NAMALWA (cell line): ENCODE data around the gene FCRL2.

ENCODE experiments used
- DNase-seq: peaks from one replicate; pipeline ENCODE4 v3.0.0-alpha.2; 2015; ENCODE audit warnings: low spot score

The FCRL2 gene

GRCh38 chr1:157751283-157751682 lies 25.6 kb downstream of the FCRL2 start:
- DNase-seq = no peak

DNA sequence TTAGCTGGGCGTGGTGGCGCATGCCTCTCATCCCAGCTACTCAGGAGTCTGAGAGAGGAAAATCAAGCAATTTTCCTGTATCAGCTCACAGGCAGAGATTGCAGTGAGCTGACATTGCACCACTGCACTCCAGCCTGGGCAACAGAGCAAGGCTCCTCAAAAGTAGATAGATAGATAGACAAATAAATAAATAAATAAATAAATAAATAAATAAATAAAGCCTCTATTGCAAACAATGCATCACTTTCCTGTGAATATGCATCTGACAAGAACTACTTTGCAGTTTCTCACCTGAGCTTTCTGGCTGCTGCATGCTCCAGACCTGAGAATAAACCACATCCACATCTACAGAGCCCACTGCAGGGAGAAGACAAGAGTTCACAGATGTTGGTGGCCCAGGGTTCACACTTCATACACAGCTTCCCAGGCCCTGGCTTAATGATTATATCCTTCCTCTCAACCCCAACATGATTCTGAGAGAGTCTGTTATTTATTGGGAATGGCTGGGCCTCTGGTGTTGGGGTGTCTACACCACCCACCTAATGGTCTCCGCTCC lies 28.6 kb downstream of the FCRL2 start:
- no peak for DNase-seq

DNA sequence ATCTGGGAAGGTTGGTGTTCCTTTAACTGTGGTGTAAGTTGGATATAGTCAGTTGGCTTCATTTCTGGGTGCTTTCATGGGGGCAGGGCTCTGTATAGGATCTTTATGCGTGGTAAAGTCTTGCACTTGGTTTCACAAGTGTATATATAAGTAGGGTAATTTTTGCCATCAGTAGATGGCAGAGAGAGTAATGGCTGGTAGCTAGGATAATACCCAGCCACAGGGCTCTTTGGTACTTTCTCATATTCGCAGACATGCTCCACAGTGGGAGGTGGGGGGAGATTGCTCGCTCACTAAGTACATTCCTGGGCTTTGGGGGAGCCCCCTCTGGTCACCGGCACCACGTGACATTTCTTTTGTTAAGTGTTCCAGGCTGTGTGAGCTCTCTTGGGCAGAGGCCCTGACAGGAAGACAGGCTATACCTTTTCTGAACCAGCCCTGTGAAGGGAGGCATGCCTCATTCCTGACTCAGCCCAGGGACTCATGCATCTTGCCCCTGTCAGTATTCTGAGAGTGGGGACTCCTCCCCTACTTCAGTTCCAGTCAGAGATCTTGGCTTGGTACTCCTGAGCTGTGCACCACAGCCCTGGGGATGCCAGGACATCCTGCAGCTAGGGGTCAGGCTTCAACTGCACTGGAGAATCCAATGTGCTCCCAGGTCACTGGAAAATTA lies 37.6 kb downstream of the FCRL2 start:
- no peak for DNase-seq

DNA sequence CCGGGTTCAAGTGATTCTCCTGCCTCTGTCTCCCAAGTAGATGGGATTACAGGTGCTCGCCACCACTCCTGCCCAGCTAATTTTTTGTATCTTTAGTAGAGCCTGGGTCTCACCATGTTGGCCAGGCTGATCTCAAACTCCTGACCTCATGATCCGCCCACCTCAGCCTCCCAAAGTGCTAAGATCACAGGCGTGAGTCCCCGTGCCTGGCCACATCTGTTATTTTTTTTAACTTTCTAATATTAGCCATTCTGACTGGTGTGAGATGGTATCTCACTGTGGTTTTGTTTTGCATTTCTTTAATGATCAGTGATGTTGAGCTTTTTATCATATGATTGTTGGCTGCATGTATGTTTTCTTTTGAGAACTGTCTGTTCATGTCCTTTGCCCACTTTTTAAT lies 40.9 kb downstream of the FCRL2 start:
- DNase-seq = peak; percentile 29

GRCh38 chr1:157734321-157734720 lies 42.6 kb downstream of the FCRL2 start:
- peak; percentile 55 for DNase-seq

DNA sequence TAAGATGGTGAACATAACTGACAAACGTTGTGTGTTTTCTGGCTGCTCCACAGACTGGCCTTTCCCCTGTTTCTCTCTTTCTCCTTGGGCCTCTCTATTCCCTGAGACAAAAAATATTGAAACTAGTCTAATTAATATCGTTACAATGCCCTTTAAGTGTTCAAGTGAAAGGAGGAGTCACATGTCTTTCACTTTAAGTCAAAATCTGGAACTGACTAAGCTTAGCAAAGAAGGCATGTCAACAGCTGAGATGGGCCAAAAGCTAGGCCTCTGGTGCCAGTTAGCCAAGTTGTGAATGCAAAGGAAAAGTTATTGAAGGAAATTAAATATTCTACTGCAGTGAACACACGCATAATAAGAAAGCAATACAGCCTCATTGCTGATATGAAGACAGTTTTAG lies 44.2 kb downstream of the FCRL2 start:
- DNase-seq = no peak

DNA sequence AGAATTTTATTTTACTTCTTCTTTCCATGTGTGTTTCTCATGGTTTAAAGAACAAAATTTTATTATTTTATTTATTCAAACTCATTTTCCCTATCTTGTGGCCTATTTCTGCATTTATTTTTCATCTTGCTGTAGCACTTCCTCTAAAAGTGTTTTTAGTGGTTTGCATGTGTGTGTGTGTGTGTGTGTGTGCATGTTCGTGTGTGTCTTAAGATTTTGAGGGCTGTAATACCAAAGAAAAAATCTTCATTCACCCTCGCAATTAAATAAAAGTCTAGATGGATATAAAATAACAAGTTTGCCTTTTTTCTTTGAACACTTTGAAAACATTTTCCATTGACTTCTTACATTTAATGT lies 51.7 kb downstream of the FCRL2 start:
- DNase-seq = peak; percentile 77

DNA sequence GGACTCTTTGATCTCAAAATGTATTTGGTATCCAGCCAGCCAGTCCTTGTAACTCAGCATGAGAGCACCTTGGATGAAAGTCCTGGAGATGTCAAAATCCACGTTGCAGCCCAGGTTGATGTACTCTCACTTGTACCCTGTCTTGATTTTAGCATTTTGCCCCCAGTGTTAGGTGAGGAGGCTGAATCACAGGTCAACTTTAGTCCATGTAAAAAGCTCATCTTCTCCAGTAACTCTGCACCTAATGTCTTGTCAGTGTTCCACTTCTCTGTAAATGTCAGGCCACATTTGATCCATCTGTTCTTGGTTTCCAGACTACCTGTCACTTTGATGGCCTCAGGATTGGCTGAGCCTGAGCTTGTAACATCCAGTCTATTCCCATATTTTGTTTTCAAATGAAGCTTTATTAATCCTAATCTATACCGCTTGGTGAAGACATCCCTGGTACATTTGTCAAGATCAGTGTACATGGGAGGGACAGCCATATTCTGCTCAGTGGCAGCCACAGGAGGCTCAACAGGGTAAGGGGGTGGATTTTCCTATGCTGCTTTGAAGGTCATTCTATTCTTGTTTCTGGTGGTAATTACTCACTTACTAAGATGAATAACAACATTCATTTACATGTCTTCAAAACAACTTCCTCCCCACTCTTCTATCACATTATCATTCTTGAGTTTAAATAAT lies 52.3 kb downstream of the FCRL2 start:
- DNase-seq = peak; percentile 25

DNA sequence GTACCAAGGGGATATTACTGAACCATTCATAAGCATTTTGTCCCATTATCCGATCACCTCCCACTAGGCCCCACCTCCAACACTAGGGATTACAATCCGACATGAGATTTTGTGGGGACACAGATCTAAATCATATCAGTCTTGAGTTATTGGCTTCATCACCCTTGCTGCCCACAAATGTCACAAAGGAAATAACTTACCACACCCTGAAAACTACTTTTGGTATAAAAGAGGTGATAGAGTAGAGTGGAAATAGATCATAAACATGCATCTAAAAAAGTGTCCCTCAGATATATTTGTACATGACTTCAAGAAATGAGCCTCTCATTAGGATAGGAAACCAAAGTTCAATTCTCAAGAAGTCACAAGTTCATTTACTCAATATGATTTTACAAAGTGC lies 53.8 kb downstream of the FCRL2 start:
- no peak for DNase-seq

DNA sequence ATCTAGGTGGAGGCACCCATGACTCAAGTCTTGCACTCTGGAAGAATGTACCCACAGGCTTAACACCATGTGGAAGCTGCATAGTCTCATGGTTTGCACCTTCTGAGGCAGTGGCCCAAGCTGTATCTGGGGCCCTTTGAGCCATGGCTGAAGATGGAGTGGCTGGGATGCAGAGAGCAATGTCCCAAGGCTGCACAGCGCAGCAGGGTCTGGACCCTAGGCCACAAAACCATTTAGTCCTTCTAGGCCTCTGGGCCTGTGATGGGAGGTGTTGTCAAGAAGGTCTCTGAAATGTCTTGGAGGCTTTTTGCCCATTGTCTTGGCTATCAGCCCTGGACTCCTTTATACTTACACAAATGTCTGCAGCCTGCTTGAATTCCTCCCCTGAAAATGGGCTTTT lies 54.9 kb downstream of the FCRL2 start:
- no peak for DNase-seq

DNA sequence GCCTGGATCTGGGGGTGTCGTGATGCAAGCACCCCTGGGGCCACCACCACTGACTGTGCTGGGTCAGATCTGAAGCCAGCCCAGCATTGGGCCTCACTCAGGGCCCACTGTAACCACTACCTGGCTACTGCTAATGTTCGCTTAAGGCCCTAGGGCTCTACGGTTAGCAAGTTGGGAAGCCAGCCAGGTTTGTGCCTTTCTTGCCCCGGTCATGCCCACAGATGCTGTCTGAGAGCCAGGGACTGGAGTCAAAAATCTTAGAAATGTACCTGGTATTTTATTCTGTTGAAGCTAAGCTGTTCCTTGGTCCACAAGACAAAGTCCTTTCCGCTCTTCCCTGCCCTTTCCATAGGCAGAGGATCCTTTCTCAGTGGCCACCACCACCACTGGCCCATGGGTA lies 61.2 kb downstream of the FCRL2 start:
- no peak for DNase-seq

- DNase-seq = no peak
These were observed 65.1 kb downstream of the FCRL2 start for GRCh38 chr1:157711802-157712201.

GRCh38 chr1:157704878-157705277 lies 72.1 kb downstream of the FCRL2 start:
- peak; percentile 70 for DNase-seq

DNA sequence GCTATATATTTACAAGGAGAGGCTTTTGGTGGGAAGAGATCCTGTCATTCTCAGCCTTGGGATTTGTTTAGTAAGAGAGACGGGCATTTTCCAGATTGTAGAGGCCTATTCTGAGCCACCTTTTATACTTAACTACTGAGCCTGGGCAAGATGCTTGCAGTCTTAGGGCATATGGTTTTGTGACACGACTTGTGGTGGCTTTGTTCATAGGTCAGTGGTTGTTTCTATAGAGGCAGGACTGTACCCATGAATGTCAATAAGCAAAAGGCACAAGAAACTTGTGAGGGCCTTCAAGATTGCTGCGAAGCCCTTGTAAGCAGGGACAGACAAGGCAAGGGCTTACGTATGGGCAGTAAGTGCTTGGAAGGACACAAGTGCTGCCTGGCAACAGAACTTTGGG lies 73.0 kb downstream of the FCRL2 start:
- no peak for DNase-seq

DNA sequence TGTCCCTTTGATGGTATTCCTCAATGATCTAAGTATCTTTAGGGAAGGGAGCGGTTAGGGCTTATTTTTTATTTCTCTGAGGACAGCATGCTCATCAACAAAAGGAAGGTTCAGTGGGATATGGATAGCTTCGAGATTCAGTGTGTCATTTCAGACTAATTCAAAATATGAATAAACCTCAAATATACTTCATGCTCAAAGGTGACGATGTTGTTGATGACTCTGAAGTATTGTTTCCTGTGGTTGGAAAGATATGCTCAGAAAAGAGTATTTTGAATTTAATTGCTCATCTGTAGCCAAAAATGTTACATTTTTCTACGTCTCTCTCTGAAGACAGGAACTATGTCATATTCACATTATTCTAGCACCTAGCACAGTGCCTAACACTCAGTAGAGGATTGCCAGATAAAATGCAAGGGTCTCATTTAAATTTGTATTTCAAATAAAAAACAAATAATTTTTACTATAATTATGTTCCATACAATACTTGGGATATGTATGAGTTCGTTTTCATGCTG lies 74.6 kb downstream of the FCRL2 start:
- DNase-seq = no peak

- DNase-seq = peak; percentile 49
These were observed 76.2 kb downstream of the FCRL2 start, which contains the start of gene FCRL3 for GRCh38 chr1:157700732-157701131. FCRL3 (minus strand) TSS chr1:157700769; CDS start chr1:157700489, 280 bp downstream.

DNA sequence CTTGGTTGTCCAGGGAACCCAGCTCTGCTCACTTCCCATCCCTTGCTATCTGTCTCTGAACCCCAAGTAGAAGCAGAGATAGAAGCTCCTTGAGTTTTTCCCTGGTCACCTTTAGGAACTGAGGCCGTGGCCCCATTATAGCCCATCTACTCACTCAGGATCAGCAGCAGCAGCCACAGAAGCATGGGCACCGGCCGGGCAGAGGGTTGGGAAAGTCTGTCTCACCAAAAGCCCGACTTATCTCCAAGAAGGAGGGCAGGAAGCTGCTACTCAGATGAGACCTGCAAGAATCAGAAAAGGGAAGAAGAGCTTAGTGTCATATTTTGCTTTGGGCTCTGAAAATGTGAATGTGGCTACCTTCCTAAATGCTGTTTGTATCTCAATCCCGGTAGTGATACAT lies 76.6 kb downstream of the FCRL2 start:
- DNase-seq = no peak

GRCh38 chr1:157697781-157698569 lies 79.0 kb downstream of the FCRL2 start:
- DNase-seq = no peak

DNA sequence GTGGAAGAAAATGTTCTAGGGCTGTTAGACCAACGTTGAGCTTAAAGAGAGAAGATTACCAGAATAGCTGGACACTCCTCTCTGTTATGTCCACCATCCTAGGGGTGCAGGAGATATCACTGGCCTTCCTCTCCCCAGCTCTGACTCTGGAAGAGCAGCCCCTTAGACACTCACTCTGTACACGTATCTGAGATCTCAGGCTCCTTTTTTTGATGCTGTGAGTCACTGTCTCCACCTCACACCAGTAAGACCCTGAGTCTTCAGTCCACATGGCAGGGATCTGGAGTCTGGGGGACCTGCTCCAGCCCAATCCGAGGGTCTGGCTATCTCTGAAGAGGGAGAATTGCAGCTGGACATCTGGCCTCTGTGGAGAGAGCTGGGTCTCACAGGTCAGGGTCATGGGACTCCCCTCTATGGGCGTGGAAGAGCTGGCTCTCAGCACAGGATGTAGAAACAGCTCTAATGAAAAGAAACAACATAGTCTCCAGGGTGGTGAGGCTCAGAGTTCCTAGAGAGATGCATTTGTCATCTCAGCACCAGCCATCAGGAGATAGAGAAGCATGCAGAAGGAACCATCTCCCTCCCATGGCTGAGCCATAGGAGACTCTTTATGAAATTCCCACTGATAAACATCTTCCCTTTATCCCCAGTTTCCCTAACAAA lies 79.8 kb downstream of the FCRL2 start:
- DNase-seq = no peak
